GM21423 (cell line): ENCODE data around the gene TMEM236.
"Not testable (repeated sequence)": the region's sequence is repeated elsewhere in the genome, so short reads cannot be mapped to it uniquely, and the experiment has no call there.

ENCODE experiments used
- ATAC-seq: cut with Tn5 transposase; IDR thresholded peaks from one replicate; pipeline ENCODE4 v1.9.1; 2021; ENCODE audit warnings: mild to moderate bottlenecking, moderate library complexity; ENCODE audit not compliant: unreplicated experiment

TMEM236 gene, protein sequence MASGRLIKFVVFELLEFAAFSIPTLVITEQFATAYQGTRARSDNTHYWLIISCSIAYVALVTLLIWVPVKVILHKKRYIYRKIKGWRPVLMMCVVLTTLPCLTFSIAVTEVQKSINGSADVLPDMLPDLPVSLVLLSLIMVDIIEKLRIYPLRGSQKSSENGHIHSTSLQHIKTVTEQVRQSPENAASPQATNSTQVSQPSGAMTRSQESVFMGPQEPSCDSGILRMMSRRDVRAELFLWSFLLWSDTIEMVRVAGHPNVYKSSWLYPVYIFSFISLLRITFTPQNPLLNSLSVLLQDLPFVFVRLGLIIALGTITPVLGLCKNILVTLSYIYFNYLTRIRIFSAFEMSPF

DNA sequence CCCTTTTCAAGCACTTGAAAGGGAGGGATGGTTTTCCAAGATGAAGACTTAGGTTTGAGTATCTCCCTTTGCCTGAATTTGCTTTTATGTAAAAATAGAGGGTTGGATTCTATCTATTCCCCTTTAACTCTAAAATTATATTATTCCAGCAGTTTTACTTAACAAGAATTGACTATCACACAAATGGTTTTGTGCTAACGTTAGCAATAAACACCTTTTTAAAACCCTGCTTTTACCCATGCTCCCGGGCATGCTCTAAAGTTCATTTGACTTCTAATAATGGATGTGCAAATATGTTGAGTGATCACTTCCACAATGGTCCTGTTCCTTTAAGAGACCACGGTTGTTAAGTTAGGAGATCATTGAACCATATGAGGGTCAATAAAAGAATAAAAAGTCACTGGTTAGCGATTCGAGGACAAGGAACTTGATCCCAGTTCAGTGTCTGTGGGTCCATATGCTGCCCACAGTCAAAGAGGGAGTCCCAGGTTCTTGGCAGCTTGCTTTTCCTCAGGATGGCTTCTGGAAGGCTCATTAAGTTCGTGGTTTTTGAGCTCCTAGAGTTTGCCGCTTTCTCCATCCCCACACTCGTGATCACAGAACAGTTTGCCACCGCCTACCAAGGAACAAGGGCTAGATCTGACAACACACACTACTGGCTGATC, at the start of gene TMEM236:
Gene TMEM236 (plus strand): TSS at position 421 of the 665 bp plus-strand sequence. CDS start 95 bp downstream, at position 516.
- no peak for ATAC-seq

DNA sequence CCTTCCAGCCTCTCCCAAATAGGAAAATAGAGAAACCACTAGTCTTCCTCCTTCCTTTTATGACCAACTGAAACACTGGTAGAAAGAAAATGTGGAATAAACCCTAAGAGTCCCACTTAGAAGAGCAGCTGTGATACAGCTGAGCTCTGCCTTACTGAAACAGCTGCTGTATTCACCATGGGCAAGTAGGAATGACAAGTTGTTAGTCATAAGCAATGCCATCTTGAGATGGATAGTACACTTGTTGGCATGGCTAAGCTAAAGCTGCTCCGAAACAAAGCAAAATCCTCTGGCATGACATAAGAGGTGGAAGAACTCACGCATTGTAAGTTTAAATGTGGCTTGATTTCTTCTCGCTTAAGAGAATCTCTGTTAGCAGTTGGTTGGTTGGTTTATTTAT, 48.3 kb upstream of the TMEM236 start:
- no peak for ATAC-seq

DNA sequence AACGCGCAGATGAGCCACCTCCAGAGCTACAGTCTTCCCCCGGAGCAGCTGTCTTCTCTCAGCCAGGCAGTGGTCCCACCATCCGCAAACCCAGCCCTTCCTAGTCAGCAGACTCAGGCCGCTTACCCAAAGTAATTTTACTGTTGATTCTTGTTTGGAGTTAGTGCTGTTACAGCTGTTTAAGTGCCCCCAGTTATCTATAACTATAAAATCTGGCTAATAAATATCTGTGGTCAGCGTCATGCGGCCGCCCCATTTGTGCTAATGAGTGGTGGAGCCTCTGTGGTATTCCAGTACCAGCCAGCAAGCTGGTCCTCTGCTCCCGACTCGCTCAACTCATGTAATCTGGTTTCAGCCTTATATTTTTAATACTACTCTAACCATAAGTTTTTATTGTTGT, 43.2 kb upstream of the TMEM236 start:
- no peak for ATAC-seq

DNA sequence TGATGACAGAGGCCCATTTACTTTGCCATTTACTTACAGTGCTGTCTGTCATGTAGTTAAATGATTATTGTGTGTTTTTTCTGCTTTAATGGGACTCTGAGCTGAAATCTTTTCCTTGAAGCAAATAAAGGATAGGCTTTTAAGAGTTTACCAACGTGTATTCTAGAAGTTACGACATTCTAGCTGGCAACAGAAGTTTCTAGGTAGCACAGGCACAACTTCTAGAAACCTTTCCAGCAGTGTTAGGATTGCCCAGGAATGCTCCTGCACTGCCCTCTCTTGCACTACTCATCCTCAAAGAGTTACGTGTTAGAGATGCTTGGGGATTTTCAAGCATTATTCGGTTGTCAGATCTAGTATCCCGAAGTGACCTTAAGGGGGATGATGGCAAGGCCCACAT, 42.5 kb upstream of the TMEM236 start:
- ATAC-seq, result no peak

DNA sequence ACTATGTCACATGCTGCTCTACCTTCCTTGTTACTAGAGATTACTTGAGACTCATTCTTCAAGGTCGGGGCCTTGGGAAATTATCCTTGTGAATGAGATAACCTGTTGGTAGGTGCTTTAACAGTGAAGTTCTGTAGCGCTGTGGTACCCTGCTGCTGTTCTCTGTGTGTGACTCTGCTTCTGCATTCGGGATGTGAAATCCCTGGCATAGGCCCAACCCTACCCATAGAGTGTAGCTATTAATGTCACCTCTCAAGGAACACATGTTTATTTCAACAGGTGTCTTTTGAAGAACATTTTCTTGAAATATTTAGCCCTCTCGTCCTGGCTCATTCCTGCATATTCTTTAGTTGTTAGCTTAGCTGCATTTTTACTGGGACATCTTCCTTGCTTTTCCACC, 41.8 kb upstream of the TMEM236 start:
- ATAC-seq, result no peak

DNA sequence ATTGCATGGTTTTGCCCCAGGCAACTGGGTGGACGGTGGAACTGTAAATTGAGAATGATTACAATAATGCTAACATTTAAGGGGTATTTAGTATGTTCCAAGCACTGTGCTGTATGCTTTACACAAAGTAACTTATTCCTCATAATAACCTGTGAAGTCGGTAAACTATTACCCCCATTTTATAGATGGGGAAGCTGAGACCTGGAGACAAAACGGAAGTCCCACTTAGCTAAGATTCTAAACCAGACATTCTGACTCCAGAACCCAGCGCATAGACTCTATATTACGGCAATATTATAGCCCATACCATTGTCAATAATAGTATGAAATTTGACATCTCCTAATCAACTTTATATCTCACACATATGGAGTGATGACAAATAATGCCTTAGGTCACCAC, 39.9 kb upstream of the TMEM236 start:
- no peak for ATAC-seq

DNA sequence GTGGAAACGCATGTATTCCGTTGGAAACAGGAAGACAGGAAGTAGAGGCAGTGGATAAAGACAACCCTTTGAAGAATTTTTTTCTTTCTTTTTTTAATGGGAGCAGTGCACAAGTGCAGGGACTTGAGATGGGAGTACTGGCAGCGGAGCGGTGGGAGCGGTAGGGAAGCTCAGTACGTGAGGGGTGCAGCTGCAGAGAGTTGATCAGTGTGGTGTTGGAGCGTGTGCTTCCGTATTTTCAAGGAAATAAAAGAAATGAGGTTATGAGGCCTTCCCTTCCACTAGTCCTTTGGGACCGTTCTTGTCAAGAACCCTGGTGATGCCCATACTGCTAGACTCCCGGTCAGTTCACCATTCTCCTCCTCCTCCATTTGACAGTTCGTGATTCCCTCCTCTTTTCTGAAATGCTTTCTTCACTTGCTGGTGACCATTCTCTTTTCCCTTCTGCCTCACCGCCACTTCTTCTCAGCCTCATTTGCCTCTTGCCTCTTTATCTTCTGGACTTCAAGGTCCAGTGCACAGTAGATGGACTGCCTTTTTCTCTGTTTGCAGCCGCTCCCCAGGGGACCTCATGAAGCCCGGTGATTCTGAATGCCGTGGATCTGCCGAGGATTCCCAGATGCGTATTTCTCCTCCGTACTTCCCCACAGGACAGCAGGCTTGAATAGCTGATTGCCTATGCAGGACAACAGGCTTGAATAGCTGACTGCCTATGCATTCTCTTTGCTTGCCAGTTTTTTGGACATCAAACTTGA, 39.1 kb upstream of the TMEM236 start:
- ATAC-seq, result no peak

DNA sequence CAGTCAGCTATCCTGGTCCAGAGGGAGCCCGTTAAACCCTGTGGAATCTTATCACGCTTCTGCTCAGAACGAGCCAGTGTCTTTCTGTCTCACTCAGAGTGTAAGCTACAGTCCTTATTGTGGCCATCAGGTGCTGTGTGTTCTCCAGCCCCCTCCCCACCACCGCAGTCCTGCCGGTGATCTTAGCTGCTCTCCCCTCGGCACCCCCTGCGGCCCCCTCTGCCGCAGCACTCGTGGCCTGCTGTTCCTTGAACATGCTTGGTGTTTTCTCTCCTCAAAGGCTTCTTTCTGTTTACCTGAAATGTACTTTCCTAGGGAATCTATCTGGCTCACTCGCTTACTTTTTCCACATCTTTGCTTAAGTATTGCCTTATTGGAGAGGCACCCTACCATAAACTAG, 38.2 kb upstream of the TMEM236 start:
- ATAC-seq, result no peak

DNA sequence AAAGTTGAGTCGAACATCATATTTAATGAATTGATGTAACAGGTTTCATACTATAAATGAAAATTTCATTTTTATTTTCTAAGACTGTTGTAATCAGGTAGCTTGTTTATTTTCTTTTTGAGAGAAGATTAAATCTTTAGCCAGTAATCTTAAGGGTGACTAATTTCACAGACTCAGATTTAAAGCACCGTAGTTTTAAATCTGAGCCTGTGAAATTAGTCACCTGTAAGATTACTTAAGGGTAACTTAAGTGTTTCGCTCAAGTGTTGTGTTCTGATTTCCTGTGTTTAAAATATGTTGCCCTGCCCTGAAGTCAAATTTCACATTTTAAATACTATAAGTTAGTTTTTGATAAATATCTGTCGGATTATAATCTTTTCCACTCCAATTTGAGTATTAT, 35.8 kb upstream of the TMEM236 start:
- no peak for ATAC-seq

DNA sequence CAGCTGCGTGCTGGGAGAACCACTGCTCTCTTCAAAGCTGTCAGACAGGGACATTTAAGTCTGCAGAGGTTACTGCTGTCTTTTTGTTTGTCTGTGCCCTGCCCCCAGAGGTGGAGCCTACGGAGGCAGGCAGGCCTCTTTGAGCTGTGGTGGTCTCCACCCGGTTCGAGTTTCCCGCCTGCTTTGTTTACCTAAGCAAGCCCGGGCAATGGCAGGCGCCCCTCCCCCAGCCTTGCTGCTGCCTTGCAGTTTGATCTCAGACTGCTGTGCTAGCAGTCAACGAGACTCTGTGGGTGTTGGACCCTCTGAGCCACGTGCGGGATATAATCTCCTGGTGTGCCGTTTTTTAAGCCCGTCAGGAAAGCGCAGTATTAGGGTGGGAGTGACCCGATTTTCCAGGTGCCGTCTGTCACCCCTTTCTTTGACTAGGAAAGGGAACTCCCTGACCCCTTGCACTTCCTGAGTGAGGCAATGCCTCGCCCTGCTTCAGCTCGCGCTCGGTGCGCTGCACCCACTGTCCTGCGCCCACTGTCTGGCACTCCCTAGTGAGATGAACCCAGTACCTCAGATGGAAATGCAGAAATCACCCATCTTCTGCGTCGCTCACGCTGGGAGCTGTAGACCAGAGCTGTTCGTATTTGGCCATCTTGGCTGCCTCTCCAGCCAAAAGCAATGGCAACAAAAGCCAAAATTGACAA, 29.5 kb upstream of the TMEM236 start:
- ATAC-seq, result not testable (repeated sequence)

DNA sequence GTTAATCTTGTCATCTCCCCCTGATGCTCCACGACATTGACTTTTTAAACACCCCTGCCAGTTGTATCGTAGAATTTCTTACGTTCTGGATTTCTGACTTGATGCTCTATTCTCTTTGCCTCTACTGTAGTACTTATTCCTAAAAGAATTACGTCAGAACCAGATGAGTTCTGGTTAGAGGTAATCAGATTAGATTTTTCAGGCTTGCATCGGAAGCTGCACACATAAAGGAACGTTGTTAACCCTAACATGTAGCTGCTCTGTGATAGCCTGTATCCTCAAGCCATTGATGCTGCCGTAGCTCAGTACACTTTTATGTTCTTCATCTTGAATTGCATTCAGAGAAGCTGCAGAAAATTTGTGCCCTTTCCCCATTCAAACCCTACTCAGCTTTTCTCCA, 26.3 kb upstream of the TMEM236 start:
- ATAC-seq, result no peak

DNA sequence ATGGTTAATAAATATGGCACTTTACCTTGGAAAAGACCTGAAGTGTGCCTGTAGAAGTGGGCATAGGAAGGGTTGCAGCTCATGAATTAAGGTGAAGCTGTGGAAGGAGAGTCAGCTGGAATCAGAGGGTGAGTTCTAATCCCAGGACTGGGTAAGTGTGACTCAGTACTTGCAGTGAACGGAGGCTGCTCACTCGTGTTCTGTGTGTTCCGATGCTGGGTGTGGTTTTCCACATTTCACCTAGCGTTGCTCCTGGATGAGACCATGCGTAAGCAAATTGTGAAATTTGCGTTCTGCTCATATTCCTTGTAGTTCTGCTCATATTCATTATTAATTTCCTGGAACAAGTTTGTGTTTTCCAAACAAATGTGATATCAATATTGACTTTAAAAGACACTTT, 22.4 kb upstream of the TMEM236 start:
- ATAC-seq, result no peak

DNA sequence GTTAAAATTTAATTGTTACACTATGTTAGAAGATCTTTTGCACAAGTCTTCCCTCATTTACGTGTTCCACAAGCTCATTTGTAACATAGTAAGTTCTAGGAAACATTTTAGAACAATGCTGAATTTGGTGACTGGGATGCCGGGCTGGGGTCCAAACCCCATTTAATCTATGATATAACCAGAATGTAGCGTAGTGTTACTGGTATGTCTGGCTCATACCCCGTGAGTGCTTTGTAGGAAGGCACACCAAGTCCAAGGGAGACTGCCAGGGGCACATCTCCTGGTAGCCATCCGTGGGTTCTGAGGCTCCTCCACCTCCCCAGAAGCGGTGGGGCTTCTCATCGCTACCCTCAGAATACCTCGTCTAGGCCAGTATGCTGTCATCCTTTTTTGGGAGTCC, 21.3 kb upstream of the TMEM236 start:
- ATAC-seq, result no peak

DNA sequence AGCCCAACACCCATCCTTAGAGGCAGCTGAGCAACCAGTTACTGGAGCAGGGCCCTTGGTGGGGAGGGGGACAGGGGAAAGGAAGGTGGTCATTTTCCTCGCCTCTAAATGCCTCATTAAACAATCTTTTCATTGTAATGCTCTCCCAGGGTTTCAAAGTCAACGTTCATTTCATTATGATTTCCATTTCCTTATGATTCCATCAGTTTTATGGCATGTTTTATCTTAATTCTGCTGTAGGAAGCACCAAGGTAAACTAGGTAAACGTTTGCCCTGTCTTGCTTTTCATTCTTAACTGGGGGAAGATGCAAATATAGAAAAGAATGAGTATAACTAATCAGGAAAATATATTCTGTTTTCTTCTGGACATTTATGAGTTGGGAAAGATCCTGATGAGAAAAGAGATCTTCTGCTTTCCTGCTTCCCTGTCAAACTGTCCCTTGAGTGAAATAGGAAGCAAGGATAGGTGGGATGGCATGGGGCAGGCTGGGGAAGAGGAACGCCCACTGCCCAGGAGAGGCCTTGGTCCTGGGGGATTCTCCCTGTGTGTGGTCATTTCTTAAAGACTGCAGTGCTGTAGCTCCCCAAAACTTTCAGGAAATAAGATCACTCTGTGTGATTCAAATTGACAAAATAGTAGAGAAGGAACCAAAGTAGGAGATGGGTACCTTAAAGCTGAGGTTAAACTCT, 20.5 kb upstream of the TMEM236 start:
- no peak for ATAC-seq

DNA sequence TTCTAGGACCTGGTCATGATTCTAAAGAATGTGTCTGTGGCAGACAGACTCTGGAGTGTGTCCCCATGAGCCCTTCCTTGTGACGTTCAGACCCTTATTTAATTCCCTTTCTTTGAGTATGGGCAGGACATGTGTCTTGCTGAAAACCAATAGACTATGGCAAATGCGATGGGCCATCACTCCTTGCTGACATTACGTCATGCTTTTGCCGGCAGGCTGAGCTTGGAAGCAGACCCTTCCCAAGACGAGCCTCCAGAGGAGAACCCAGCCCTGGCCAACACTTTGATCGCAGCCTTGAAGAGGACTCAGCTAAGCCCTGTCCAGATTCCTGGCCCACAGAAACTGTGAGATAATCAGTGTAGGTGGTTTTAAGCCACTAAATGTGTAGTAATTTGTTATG, 18.4 kb upstream of the TMEM236 start:
- ATAC-seq, result no peak

DNA sequence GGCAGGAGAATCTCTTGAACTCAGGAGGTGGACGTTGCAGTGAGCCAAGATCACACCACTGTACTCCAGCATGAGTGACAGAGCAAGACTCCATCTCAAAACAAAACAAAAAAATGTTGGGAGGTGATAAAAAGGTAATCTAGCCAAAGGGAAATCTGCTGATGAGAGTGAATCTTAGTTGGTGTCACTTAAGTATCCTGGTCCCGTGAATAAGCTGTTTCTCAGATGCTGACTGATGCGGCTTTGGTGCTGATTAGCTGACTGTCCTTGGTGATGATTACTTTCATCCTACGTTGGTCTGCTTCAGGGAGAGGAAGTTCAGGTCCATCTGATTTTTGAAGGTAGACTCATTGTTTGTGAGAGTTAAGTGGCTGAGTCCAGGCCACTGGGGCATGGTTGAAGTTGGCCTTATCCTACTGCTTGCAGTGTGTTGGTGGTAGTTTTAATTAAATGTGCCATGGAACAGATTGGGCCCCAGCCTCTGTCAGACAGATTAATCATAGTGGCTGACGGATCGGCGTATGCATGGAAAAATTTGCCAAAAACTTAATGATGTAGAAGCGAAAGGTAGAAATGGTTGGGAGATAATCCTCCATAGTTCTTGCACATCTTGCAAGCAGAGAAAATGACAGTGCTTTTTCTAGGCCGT, 17.4 kb upstream of the TMEM236 start:
- ATAC-seq, result no peak

DNA sequence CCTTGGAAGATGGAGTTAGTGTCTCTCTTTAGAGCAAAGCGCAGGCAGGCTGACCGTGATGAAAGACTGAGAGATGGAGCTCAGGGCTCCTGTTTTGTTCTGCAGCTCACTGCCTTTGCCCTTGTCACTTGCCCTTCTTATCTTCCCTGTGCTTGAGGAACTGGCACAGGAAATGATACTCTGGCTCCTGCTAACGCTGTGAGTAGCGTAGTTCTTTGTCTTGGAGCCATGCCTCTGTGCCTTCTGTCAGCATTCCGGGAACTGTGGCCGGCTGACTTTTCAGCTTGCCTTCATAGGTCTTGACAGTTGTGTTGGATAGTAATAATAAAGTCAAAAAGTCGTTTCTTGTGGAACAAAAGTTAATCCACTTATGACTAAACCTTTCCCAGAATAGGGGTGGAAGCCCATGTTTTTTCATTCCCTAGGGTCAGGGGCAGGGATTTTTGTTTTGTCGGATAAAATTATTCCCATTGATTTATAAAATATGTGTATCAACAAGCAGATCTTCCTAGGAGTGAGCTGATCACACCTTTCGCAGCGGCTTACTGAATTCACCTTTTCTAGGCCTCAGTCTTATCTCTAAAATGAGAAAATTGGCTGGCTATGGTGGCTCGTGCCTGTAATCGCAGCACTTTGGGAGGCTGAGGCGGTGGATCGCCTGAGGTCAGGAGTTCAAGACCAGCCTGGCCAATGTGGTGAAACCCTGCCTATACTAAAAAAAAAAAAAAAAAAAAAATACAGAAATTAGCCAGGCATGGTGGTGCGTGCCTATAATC, 16.6 kb upstream of the TMEM236 start:
- ATAC-seq, result no peak

DNA sequence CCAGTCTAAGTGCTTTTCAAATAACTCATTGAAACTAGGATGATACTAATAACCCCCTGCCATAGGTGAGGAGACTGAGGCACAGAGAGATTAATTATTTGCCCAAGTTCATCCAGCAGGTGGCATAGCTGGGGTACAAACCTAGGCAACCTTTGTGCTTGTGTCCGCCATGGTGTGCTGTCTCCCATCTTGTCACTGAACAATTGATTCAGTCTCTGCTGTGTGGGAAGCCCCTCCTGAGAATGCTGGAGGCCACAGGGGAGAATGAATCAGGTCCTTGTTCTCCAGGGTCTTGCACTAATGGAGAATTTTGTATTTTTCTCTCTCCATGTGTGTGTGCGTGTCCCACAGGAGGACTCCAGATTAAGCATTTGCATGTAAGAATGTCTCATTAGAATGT, 15.8 kb upstream of the TMEM236 start:
- no peak for ATAC-seq
